Prostate gland (tissue), 2 donors: Measurements from ENCODE around the gene LXN.

Source experiments
- CTCF ChIP-seq, 4 experiments: fragments of 200-600 bp in 2 of 4; fragments of 450-650 bp in 2 of 4; sonication (generic) in 2 of 4; IDR thresholded peaks; 1 replicate in 3 of 4; 2 replicates in 1 of 4; pipeline ENCODE4 v1.5.1; 2016 to 2019; ENCODE audit warnings: antibody characterized with exemption in 4 of 4, mild to moderate bottlenecking in 2 of 4, moderate library complexity in 2 of 4
- POLR2A ChIP-seq: fragments of 450-650 bp; IDR thresholded peaks from one replicate; pipeline ENCODE4 v1.6.1; 2016; ENCODE audit warnings: antibody characterized with exemption, mild to moderate bottlenecking
- POLR2AphosphoS5 ChIP-seq: sonication (generic); formaldehyde crosslinking; IDR thresholded peaks from one replicate; pipeline ENCODE4 v1.6.1; 2017; ENCODE audit warnings: antibody characterized with exemption

DNA sequence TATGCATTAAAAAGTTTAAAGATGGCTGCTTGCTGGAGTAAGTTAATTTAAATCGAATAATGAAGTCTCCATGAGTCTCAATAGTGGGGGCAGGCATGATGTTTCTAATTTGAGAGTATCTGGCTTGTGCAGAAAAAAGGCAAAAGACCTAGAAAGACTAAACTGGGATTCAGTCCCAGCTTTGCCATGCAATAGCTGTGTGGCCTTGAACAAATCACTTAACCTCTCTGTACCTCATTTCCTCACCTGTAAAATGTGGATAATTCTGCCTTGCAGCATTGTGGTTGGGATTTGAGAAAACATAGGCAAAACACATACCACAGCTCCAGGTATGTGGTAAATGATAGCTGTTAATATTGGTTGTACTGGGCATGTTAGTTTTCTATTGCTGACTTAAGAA, 8.6 kb downstream of the LXN start:
- TF ChIP-seq CTCF (IDR thresholded peaks at IDR 0.05) (no peak), POLR2A (no peak), POLR2AphosphoS5 (no peak)
